Stomach (tissue), 9 donors: ENCODE results near the gene CD300A. TPM values are rescaled to one million over a fixed set of nuclear protein-coding genes. Genes with fewer than 3 reads are reported as not detected.
"Not testable (repeated sequence)": the region's sequence is repeated elsewhere in the genome, so short reads cannot be mapped to it uniquely, and the experiment has no call there.

Experiments used
- DNase-seq, 2 donors: peaks; one replicate each; pipeline versions ENCODE4 v3.0.0 to v3.0.0-alpha.2; 2013 to 2019
- H3K27ac ChIP-seq, 5 donors: fragments of 200-600 bp in 4 of 5; sonication (generic) in 4 of 5; one replicate each; pipeline ENCODE4 v1.5.1; 2013 to 2019; ENCODE audit warnings: mild to moderate bottlenecking in 1 of 5, moderate library complexity in 1 of 5
- H3K27me3 ChIP-seq, 3 donors: fragments of 200-600 bp; sonication (generic); one replicate each; pipeline ENCODE4 v1.5.1; 2017 to 2019; ENCODE audit warnings: mixed run types in 1 of 3
- H3K36me3 ChIP-seq, 4 donors: fragments of 200-600 bp; sonication (generic); 1 replicate in 3 of 4; 2 replicates in 1 of 4; pipeline ENCODE4 v1.5.1; 2016 to 2019
- H3K4me1 ChIP-seq, 4 donors: fragments of 200-600 bp; sonication (generic); one replicate each; pipeline ENCODE4 v1.5.1; 2016 to 2019
- H3K4me3 ChIP-seq, 4 donors: fragments of 200-600 bp; sonication (generic) in 3 of 4; one replicate each; pipeline ENCODE4 v1.5.1; 2016 to 2019; ENCODE audit warnings: mild to moderate bottlenecking in 1 of 4
- H3K9me3 ChIP-seq, 4 donors: fragments of 200-600 bp; sonication (generic); one replicate each; pipeline ENCODE4 v1.5.1; 2016 to 2019
- CTCF ChIP-seq, 7 experiments: fragments of 450-650 bp in 4 of 7; fragments of 200-600 bp in 3 of 7; sonication (generic) in 3 of 7; IDR thresholded peaks; one replicate each; pipeline ENCODE4 v1.5.1; 2016 to 2019; ENCODE audit warnings: antibody characterized with exemption in 7 of 7, control low read depth in 2 of 7, mild to moderate bottlenecking in 1 of 7
- EP300 ChIP-seq: sonication (generic); formaldehyde crosslinking; IDR thresholded peaks from one replicate; pipeline ENCODE4 v1.6.1; 2017; ENCODE audit warnings: antibody characterized with exemption
- POLR2A ChIP-seq, 4 donors: fragments of 450-650 bp; IDR thresholded peaks; one replicate each; pipeline ENCODE4 v1.6.1; 2016; ENCODE audit warnings: antibody characterized with exemption in 4 of 4, control low read depth in 2 of 4, mild to moderate bottlenecking in 1 of 4, moderate library complexity in 1 of 4
- POLR2AphosphoS5 ChIP-seq, 3 donors: sonication (generic); formaldehyde crosslinking; IDR thresholded peaks; one replicate each; pipeline ENCODE4 v1.6.1; 2016; ENCODE audit warnings: antibody characterized with exemption in 3 of 3
- WGBS, 5 donors: extraction: QIAGEN DNeasy Blood & Tissue Kit in 3 of 5; methylation state at CpG; one replicate each; pipeline versions ENCODE4 v1.1.5 to v1.1.7; 2013 to 2018; 5-methylcytosine and 5-hydroxymethylcytosine counted together
- intact Hi-C: fragments of 100-400 bp; cut with DNase I; formaldehyde crosslinking; loops from one replicate; pipeline ENCODE4 v1.15.1; 2023; ENCODE audit warnings: low total_unique reads
- polyA plus RNA-seq, 3 donors: library from polyadenylated mRNA; stranded (reverse); fragments of 200-250 nt; gene quantifications; one replicate each; pipeline ENCODE4 v1.2.3, GENCODE V29; 2013
- total RNA-seq, 5 donors: library from RNA; depleted of rRNA; stranded (reverse); fragments of >200 nt; gene quantifications; one replicate each; pipeline versions ENCODE4 v1.1.0 to v1.2.3, GENCODE V29; 2014 to 2016
- donor health status: healthy with polysubstance abuse.
- donor health status: Bipolar disorder and iron deficiency.
- donor health status: healthy.

Gene CD300A
- total and polyA plus RNA-seq, 8 donors = 1.8 to 8.0 (median 3.9) TPM; not detected in 2

- TF ChIP-seq CTCF (IDR thresholded peaks at IDR 0.05) = no peak
- no peak for TF ChIP-seq POLR2A (IDR thresholded peaks at IDR 0.05)
- TF ChIP-seq EP300 = no peak
- no peak for TF ChIP-seq POLR2AphosphoS5 (IDR thresholded peaks at IDR 0.05)
- H3K27me3 ChIP-seq = peaks cover 0 to 15% (median 1%) of the 10 kb centered on the region in 3 donors
- H3K36me3 ChIP-seq = no peaks in the 10 kb centered on the region
- DNase-seq = no peak
- no peaks in the 10 kb centered on the region for H3K9me3 ChIP-seq
- WGBS, 5 donors = 85 to 91% (median 87%) methylated on average over 3 of the region's 3 CpGs
- no peak overlapping the region for H3K4me3 ChIP-seq
- no peak overlapping the region for H3K27ac ChIP-seq
- H3K4me1 ChIP-seq = no peaks in the 10 kb centered on the region
- intact Hi-C loops = no loop called here
Observed at GRCh38 chr17:74516561-74517328, 50.3 kb downstream of the CD300A start.

GRCh38 chr17:74518413-74518981, 52.1 kb downstream of the CD300A start:
- 75 to 82% (median 81%) methylated on average over 6 of the region's 6 CpGs for WGBS, 5 donors
- H3K4me3 ChIP-seq, intact Hi-C loops, H3K36me3 ChIP-seq, H3K27me3 ChIP-seq, H3K4me1 ChIP-seq, H3K9me3 ChIP-seq, H3K27ac ChIP-seq: not testable (repeated sequence)
- peak in 1 of 2 donors; percentile 10 for DNase-seq

GRCh38 chr17:74520016-74520434, 53.6 kb downstream of the CD300A start:
- intact Hi-C loops = no loop called here
- H3K9me3 ChIP-seq = peaks cover 0 to 14% (median 9%) of the 10 kb centered on the region in 4 donors
- H3K27me3 ChIP-seq = peaks cover 0 to 8% (median 3%) of the 10 kb centered on the region in 3 donors
- WGBS, 5 donors = 53 to 67% (median 65%) methylated on average over 3 of the region's 3 CpGs
- H3K4me1 ChIP-seq = no peaks in the 10 kb centered on the region
- TF ChIP-seq POLR2A (IDR thresholded peaks at IDR 0.05) = no peak
- TF ChIP-seq CTCF (IDR thresholded peaks at IDR 0.05) = no peak
- no peak for TF ChIP-seq EP300
- no peak for TF ChIP-seq POLR2AphosphoS5 (IDR thresholded peaks at IDR 0.05)
- DNase-seq = peak; percentile 16 to 25
- no peaks in the 10 kb centered on the region for H3K36me3 ChIP-seq
- no peak overlapping the region for H3K4me3 ChIP-seq
- H3K27ac ChIP-seq = peak overlapping the region in 3 of 5 donors; percentile 55 to 77 (median 62)

GRCh38 chr17:74520790-74521480, 54.5 kb downstream of the CD300A start:
- WGBS, 5 donors = 81 to 88% (median 86%) methylated on average over 21 of the region's 21 CpGs
- H3K27me3 ChIP-seq = peaks cover 0 to 8% (median 3%) of the 10 kb centered on the region in 3 donors
- H3K4me1 ChIP-seq = no peaks in the 10 kb centered on the region
- H3K9me3 ChIP-seq = peaks cover 0 to 14% (median 9%) of the 10 kb centered on the region in 4 donors
- no peaks in the 10 kb centered on the region for H3K36me3 ChIP-seq
- no peak overlapping the region for H3K4me3 ChIP-seq
- intact Hi-C loops = no loop called here
- H3K27ac ChIP-seq = peak overlapping the region in 4 of 5 donors; percentile 46 to 77 (median 58)
- DNase-seq = peak; percentile 14 to 22
- TF ChIP-seq EP300 (no peak), POLR2AphosphoS5 (IDR thresholded peaks at IDR 0.05) (no peak), CTCF (IDR thresholded peaks at IDR 0.05) (no peak), POLR2A (IDR thresholded peaks at IDR 0.05) (no peak)
